ENCODE results near the gene GAD2. TPM values are rescaled to one million over a fixed set of nuclear protein-coding genes. Genes with fewer than 3 reads are reported as not detected.
A peak's percentile ranks its signal among the peaks of the same experiment; 100 is the strongest.

GAD2 gene
- total and polyA plus RNA-seq, 4 donors: 5.6 to 31.5 (median 22.3) TPM

- no peaks in the 10 kb centered on the region for H3K36me3 ChIP-seq (ENCODE audit: control insufficient read depth, insufficient read depth, low read length)
- no peaks in the 10 kb centered on the region for H3K27me3 ChIP-seq (ENCODE audit: control insufficient read depth, insufficient read depth, low read length)
- no peak overlapping the region for H3K27ac ChIP-seq (ENCODE audit: low read depth, low read length)
- peak in 2 of 6 donors; percentile 37 to 90 for DNase-seq (ENCODE audit: low read depth in 4 of 6, low spot score in 6 of 6)
- WGBS (ENCODE audit: insufficient coverage): 28% methylated on average over 9 of the region's 13 CpGs
- H3K4me1 ChIP-seq (ENCODE audit: control insufficient read depth, insufficient read depth, low read length): no peaks in the 10 kb centered on the region
- H3K4me3 ChIP-seq (ENCODE audit: low read depth, low read length): no peak overlapping the region
- H3K9me3 ChIP-seq (ENCODE audit: control insufficient read depth, insufficient read depth, low read length): no peaks in the 10 kb centered on the region
Observed at GRCh38 chr10:26291721-26292480, 75.3 kb downstream of the GAD2 start.

- Histone ChIP-seq H3K36me3 (ENCODE audit: control insufficient read depth, insufficient read depth, low read length) (no peaks in the 10 kb centered on the region), H3K4me3 (ENCODE audit: low read depth, low read length) (no peak overlapping the region), H3K27ac (ENCODE audit: low read depth, low read length) (no peak overlapping the region), H3K4me1 (ENCODE audit: control insufficient read depth, insufficient read depth, low read length) (no peaks in the 10 kb centered on the region), H3K27me3 (ENCODE audit: control insufficient read depth, insufficient read depth, low read length) (no peaks in the 10 kb centered on the region), H3K9me3 (ENCODE audit: control insufficient read depth, insufficient read depth, low read length) (no peaks in the 10 kb centered on the region)
- DNase-seq (ENCODE audit: low read depth in 4 of 6, low spot score in 6 of 6): no peak
- 85% methylated on average over 3 of the region's 3 CpGs for WGBS (ENCODE audit: insufficient coverage)
Observed at GRCh38 chr10:26296360-26296759, 79.8 kb downstream of the GAD2 start.

GRCh38 chr10:26300001-26300400 is 83.4 kb downstream of the GAD2 start:
- H3K27me3 ChIP-seq (ENCODE audit: control insufficient read depth, insufficient read depth, low read length): no peaks in the 10 kb centered on the region
- H3K36me3 ChIP-seq (ENCODE audit: control insufficient read depth, insufficient read depth, low read length): no peaks in the 10 kb centered on the region
- no peak overlapping the region for H3K4me3 ChIP-seq (ENCODE audit: low read depth, low read length)
- WGBS (ENCODE audit: insufficient coverage): no CpG with 5 or more reads among the region's 2 CpGs
- H3K4me1 ChIP-seq (ENCODE audit: control insufficient read depth, insufficient read depth, low read length): no peaks in the 10 kb centered on the region
- DNase-seq (ENCODE audit: low read depth in 4 of 6, low spot score in 6 of 6): no peak
- H3K27ac ChIP-seq (ENCODE audit: low read depth, low read length): no peak overlapping the region
- H3K9me3 ChIP-seq (ENCODE audit: control insufficient read depth, insufficient read depth, low read length): no peaks in the 10 kb centered on the region

- H3K27me3 ChIP-seq (ENCODE audit: control insufficient read depth, insufficient read depth, low read length): no peaks in the 10 kb centered on the region
- no peaks in the 10 kb centered on the region for H3K36me3 ChIP-seq (ENCODE audit: control insufficient read depth, insufficient read depth, low read length)
- H3K9me3 ChIP-seq (ENCODE audit: control insufficient read depth, insufficient read depth, low read length): no peaks in the 10 kb centered on the region
- no peak overlapping the region for H3K27ac ChIP-seq (ENCODE audit: low read depth, low read length)
- H3K4me3 ChIP-seq (ENCODE audit: low read depth, low read length): no peak overlapping the region
- H3K4me1 ChIP-seq (ENCODE audit: control insufficient read depth, insufficient read depth, low read length): no peaks in the 10 kb centered on the region
- DNase-seq (ENCODE audit: low read depth in 4 of 6, low spot score in 6 of 6): no peak
Observed at GRCh38 chr10:26303366-26303765, 86.8 kb downstream of the GAD2 start.

GRCh38 chr10:26310361-26310760 is 93.8 kb downstream of the GAD2 start:
- no peak overlapping the region for H3K4me3 ChIP-seq (ENCODE audit: low read depth, low read length)
- H3K27me3 ChIP-seq (ENCODE audit: control insufficient read depth, insufficient read depth, low read length): no peaks in the 10 kb centered on the region
- no CpG with 5 or more reads among the region's 3 CpGs for WGBS (ENCODE audit: insufficient coverage)

GRCh38 chr10:26311383-26311940 is 94.9 kb downstream of the GAD2 start:
- no peak overlapping the region for H3K4me3 ChIP-seq (ENCODE audit: low read depth, low read length)
- DNase-seq (ENCODE audit: low read depth in 4 of 6, low spot score in 6 of 6): no peak
- no peak overlapping the region for H3K27ac ChIP-seq (ENCODE audit: low read depth, low read length)
- no peaks in the 10 kb centered on the region for H3K36me3 ChIP-seq (ENCODE audit: control insufficient read depth, insufficient read depth, low read length)
- no peaks in the 10 kb centered on the region for H3K4me1 ChIP-seq (ENCODE audit: control insufficient read depth, insufficient read depth, low read length)
- H3K27me3 ChIP-seq (ENCODE audit: control insufficient read depth, insufficient read depth, low read length): no peaks in the 10 kb centered on the region
- H3K9me3 ChIP-seq (ENCODE audit: control insufficient read depth, insufficient read depth, low read length): no peaks in the 10 kb centered on the region
- WGBS (ENCODE audit: insufficient coverage): 32% methylated on average over 5 of the region's 6 CpGs

More at GRCh38 chr10:26310361-26310760, 93.8 kb downstream of the GAD2 start:
- peak in 1 of 6 donors; percentile 56 for DNase-seq (ENCODE audit: low read depth in 4 of 6, low spot score in 6 of 6)
- no peak overlapping the region for H3K27ac ChIP-seq (ENCODE audit: low read depth, low read length)
- H3K9me3 ChIP-seq (ENCODE audit: control insufficient read depth, insufficient read depth, low read length): no peaks in the 10 kb centered on the region
- no peaks in the 10 kb centered on the region for H3K4me1 ChIP-seq (ENCODE audit: control insufficient read depth, insufficient read depth, low read length)
- no peaks in the 10 kb centered on the region for H3K36me3 ChIP-seq (ENCODE audit: control insufficient read depth, insufficient read depth, low read length)

GRCh38 chr10:26314265-26315013 is 97.9 kb downstream of the GAD2 start:
- Histone ChIP-seq H3K27me3 (ENCODE audit: control insufficient read depth, insufficient read depth, low read length) (no peaks in the 10 kb centered on the region), H3K9me3 (ENCODE audit: control insufficient read depth, insufficient read depth, low read length) (no peaks in the 10 kb centered on the region), H3K36me3 (ENCODE audit: control insufficient read depth, insufficient read depth, low read length) (no peaks in the 10 kb centered on the region), H3K4me1 (ENCODE audit: control insufficient read depth, insufficient read depth, low read length) (no peaks in the 10 kb centered on the region), H3K27ac (ENCODE audit: low read depth, low read length) (no peak overlapping the region), H3K4me3 (ENCODE audit: low read depth, low read length) (no peak overlapping the region)
- 48% methylated on average over 8 of the region's 10 CpGs for WGBS (ENCODE audit: insufficient coverage)
- peak in 1 of 6 donors; percentile 42 for DNase-seq (ENCODE audit: low read depth in 4 of 6, low spot score in 6 of 6)

GRCh38 chr10:26318672-26319071 is 102.1 kb downstream of the GAD2 start:
- Histone ChIP-seq H3K4me3 (ENCODE audit: low read depth, low read length) (no peak overlapping the region), H3K9me3 (ENCODE audit: control insufficient read depth, insufficient read depth, low read length) (no peaks in the 10 kb centered on the region), H3K4me1 (ENCODE audit: control insufficient read depth, insufficient read depth, low read length) (no peaks in the 10 kb centered on the region), H3K27ac (ENCODE audit: low read depth, low read length) (no peak overlapping the region), H3K27me3 (ENCODE audit: control insufficient read depth, insufficient read depth, low read length) (no peaks in the 10 kb centered on the region), H3K36me3 (ENCODE audit: control insufficient read depth, insufficient read depth, low read length) (no peaks in the 10 kb centered on the region)
- DNase-seq (ENCODE audit: low read depth in 4 of 6, low spot score in 6 of 6): no peak
- WGBS (ENCODE audit: insufficient coverage): 89% methylated on average over 3 of the region's 5 CpGs

GRCh38 chr10:26323219-26323618 is 106.6 kb downstream of the GAD2 start:
- WGBS (ENCODE audit: insufficient coverage): no CpG with 5 or more reads among the region's 3 CpGs
- H3K4me3 ChIP-seq (ENCODE audit: low read depth, low read length): no peak overlapping the region
- no peaks in the 10 kb centered on the region for H3K27me3 ChIP-seq (ENCODE audit: control insufficient read depth, insufficient read depth, low read length)
- H3K27ac ChIP-seq (ENCODE audit: low read depth, low read length): no peak overlapping the region
- no peak for DNase-seq (ENCODE audit: low read depth in 4 of 6, low spot score in 6 of 6)
- no peaks in the 10 kb centered on the region for H3K4me1 ChIP-seq (ENCODE audit: control insufficient read depth, insufficient read depth, low read length)
- H3K9me3 ChIP-seq (ENCODE audit: control insufficient read depth, insufficient read depth, low read length): no peaks in the 10 kb centered on the region
- no peaks in the 10 kb centered on the region for H3K36me3 ChIP-seq (ENCODE audit: control insufficient read depth, insufficient read depth, low read length)
